ENCODE data around the gene MTMR10.
A peak's percentile ranks its signal among the peaks of the same experiment; 100 is the strongest.

Gene MTMR10, protein sequence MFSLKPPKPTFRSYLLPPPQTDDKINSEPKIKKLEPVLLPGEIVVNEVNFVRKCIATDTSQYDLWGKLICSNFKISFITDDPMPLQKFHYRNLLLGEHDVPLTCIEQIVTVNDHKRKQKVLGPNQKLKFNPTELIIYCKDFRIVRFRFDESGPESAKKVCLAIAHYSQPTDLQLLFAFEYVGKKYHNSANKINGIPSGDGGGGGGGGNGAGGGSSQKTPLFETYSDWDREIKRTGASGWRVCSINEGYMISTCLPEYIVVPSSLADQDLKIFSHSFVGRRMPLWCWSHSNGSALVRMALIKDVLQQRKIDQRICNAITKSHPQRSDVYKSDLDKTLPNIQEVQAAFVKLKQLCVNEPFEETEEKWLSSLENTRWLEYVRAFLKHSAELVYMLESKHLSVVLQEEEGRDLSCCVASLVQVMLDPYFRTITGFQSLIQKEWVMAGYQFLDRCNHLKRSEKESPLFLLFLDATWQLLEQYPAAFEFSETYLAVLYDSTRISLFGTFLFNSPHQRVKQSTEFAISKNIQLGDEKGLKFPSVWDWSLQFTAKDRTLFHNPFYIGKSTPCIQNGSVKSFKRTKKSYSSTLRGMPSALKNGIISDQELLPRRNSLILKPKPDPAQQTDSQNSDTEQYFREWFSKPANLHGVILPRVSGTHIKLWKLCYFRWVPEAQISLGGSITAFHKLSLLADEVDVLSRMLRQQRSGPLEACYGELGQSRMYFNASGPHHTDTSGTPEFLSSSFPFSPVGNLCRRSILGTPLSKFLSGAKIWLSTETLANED

DNA sequence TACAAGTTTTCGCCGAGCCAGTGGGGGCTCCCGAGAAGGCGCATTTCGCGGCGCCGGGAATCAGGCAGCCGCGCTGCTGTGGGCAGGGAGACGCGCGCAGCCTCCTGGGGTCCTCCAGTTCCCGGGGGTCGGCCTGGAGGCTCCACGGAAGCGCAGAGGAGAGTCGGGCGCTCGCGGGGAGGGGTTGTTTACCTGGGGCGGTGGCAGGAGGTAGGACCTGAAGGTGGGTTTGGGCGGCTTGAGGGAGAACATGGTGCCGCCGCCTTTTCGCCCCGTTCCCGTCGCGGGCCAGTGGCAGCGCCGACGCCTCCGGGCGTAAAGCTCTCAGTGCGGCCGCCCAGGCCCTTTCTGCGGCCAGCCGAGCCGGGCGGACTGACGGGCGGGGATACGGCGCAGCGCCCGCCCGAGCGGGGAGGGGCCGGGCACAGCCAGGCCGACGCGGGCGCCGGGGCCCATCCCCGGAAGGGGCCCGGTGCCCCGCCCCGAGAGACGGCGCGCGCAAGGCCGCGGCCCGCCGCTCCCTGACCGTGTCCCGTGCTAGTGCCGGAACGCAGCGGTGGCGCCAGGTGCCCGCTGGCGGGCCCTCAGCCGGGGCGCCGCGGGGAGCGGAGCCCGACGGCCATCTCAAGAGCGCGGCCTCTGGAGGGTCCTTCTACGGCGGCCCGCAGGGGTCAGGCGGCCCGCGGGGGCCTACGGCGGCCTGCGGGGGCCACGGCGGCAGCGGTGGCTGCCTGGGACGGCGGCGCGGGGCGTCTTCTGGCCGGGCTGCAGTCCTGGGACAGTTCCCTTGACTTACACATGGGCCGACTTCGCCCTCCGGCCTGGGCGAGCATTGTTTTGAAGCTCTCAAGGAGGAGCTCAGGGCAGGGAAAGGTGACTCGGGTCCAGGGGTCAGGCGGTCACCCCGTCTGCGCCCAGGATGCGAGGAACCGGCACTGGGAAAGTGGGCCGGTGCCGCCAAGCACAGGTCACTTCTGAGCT, at the start of gene MTMR10:
Gene MTMR10 (minus strand): TSS at position 374 of the 981 bp plus-strand sequence. CDS start 122 bp downstream, at position 252.
- DNase-seq: peak; percentile 80

DNA sequence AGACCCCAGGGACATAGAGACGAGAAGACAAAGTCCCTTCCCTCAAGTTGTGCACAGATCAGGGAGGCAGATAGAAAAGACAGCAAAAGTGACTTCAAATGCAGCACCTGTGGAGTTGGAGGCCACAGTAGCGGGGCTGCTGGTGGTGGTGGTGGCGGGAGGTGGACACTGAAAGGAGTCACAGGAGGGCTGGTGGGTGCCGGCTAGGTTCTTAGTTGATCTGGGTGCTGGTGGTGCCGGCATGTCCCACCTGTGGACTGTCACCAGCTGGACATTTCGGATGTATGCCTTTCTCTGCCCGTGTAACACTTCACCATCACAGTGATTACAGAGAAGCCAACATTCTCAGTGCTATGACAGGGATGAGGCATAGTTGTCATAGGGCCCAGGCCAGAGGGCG, 49.2 kb upstream of the MTMR10 start:
- DNase-seq (no peak), ATAC-seq (no peak)

More for the DNA sequence above, at the start of gene MTMR10:
- peak; percentile 97 for ATAC-seq

DNA sequence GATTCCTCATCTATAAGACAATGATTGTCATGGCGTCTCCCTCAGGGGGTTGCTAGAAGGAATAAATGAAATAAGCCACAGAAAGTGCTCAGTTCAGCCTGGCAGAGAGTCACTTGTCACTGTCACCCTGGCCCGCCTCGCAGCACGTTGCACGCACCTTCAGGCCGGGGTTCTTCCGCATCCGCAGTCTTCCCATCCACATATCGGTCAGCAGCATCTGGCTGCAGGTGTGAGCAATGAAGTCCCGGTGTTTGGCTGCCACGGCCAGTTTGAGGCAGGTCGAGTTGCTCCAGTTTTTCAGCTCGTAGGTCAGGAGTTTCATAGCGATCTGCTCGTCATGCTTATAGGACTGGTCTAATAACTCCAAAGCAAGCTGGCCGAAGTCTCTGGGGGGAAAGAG, 48.5 kb upstream of the MTMR10 start:
- ATAC-seq (no peak), DNase-seq (no peak)

DNA sequence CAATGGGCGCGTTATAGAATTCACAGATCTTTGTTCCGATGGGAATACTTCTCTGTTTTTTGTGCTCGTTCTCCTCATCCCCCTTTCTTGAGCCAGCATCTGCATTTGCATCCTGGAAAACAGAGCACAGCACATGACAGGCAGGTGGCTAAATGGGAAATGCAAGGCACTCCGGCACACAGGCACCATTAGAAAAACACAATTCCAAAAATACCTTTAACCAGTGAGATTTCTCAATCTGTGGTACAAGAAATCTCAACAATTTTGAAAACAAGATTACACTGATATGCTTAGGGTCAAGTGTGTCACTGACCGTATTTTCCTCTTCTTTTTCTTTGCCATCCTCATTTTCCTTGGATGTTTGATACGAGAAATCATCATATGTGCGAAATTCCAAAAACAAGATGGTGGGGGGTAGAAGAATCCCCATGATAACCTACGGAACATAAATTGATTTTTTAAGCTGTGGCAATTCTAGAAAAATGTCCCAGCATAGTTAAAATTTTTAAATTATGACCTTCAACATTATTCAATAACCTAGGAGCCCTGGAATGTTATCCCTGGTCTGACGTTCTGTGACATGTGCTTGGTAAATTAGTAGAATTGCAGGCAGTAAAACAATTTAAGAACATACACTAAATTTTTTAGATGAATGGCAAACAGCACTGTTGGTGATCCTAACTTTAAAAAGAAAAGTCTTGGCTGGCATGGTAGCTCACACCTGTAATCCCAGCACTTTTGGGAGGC, 46.5 kb upstream of the MTMR10 start:
- no peak for DNase-seq
- no peak for ATAC-seq

DNA sequence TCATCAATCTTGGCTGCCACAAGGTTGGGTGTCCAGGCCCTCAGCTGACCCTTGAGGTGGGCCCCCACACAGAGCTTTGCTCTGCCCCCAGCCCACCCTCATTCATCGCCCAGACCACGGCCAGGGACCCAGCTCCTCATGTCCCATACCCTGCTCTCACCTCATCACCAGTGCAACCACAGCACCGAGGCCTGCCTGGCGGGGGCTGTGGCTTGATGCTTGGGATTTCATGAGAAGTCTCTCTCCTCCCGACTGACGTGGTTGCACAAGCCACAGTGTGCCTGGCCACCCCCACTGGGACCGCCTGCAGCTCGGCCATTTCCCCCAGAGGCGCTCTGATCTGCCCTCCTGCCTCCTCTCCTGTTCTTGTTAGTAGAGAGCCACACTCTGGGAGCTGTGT, 45.4 kb upstream of the MTMR10 start:
- ATAC-seq: no peak
- DNase-seq: no peak

DNA sequence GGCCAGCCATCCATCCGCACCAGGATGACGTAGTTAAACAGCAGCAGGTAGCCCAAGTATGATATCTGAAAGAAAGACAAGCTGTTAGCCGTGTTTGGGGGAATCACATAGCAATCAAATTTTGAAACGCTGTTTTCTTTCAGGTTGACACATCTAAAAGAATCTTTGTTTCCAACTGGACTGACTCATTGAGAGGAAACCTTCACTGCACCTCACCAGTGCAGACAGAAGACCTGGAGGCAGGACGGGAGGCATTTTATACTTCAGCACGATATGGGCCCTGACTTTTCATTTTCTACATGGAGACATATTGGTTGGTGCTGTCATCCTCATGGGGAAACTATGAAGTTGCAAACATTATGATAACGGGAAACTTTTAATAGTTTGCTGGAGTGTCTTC, 44.2 kb upstream of the MTMR10 start:
- ATAC-seq (no peak), DNase-seq (no peak)

DNA sequence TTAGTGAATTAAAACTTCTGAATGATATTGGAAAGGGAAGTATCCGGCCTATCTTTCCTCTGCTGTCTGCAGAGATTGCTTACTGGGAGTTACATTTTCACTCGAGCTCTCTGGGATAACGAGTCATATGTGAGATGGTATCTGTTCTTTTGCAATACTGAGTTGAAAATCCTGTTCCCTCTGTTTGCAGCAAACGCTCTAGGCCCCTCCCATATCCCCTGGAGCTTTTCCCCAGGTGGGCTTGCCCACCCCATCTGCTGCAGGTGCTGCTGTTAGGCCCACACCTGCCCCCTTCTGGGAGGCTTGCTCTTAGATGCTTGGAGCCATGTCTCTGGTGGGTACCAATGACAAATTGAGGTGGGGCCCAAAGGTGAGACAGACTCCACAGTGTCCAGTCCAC, 42.7 kb upstream of the MTMR10 start:
- DNase-seq (no peak), ATAC-seq (no peak)

DNA sequence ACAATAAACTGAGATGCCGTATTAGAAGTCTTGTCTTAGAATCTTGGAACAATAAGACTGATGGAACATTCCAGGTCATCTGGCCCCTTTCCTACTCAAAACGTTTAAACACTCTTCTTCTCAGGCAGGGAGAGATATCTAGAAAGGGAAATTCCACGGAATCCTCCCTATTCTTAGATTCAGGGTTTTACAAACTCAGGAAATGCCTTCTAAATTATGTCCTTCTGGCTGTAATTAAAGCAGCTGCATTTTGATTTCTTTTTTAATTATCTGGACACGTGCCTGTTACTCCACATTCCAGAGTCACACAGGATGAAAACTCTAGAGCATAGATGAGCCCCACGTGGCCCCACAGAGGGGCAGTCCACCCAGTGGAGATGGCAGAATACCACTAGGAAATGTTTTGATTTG, 41.5 kb upstream of the MTMR10 start:
- DNase-seq (no peak), ATAC-seq (no peak)

DNA sequence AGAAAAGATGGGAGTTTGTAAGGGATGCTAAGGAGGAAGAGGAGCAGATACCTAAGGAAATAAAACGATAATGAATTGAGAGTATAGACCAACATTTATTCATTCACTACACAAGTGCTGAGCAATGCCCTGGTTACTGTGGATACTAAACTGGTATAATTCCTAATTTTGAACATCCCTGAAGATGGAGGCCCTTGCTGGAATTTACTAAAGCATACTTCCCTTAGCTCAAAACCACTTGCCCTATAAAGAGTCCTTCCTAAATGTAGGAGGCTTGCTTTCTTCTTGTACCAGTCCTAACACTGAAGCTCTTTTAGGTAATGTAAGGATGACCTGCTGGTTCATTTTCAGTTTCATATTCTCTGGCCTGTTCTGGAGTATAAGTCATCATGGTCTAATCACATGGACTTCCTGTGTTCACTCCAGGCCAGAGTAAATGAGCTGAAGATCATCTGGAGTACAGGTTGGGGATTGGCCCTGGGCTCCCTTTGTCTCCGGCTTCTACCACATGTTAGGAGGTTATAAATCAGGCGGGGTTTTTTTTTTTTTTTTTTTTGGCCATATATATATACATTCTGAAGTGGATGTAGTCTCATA, 40.1 kb upstream of the MTMR10 start:
- DNase-seq: no peak
- no peak for ATAC-seq

DNA sequence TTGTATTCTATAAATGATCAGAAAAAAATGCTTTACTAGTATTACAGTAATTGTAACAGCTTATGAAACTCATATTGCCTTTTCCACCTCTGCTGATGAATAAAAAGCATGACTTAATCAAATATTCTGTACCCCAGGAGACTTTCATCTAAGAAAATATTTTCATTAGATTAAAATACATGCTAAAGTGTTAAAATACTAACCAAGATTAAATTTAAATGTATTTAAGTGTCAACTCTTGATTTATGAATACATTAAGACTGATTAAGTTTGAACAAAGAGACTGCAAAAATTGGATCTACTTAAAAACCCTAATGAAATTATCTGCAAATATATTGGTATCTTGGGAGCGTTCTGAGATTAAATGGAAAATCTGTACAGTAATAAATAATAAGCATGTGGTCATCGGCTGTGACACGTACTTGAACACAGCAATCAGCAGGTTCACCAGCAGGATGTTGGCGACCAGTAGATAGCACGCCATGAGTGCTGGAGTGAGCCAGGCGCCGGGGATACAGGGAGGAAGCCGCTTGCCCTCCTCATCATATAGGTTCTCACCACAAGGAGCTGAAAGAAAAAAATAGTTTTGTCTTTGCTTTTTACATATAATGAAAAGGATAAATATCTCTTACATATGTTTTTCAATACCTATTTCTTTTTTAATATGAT, 36.6 kb upstream of the MTMR10 start:
- DNase-seq (no peak), ATAC-seq (no peak)

DNA sequence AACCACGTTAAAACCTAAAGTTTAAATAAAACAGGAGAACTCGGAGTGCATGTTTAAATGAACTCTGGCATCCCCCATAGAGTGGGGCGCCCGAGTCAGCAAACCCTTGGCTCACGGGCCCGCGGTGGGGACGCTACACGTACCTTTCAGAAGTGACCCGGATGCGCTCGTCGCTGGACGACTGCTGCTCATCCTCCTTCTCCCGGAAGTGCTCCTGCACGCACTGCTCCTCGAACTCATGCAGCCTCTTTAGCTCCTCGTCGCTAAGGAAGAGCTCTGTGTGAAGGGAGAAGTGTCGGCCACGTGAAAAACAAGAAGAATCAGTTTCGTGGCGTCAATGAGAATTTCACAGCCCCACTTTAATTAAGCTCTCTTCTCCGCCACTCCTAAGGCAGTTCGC, 34.6 kb upstream of the MTMR10 start:
- DNase-seq: no peak
- ATAC-seq: no peak

DNA sequence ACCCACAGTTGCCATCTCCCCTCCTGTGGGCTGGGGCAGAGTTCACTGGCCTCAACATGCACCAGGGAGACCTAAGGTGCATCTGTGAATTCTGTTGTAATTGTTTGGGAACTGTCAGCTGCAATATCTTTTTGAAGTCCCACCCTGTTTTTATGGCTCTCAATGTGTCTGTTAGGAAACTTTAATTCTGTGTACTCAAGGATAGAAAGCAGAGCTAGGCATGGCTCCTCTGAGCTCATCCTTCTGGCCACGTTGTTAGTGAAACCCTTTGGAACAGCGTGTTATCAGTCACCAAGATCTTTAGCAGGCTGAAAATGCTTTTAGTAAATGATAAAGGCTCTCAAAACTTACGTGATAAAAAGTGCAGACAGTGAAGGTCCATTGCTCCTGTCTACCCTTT, 33.6 kb upstream of the MTMR10 start:
- ATAC-seq (no peak), DNase-seq (no peak)

DNA sequence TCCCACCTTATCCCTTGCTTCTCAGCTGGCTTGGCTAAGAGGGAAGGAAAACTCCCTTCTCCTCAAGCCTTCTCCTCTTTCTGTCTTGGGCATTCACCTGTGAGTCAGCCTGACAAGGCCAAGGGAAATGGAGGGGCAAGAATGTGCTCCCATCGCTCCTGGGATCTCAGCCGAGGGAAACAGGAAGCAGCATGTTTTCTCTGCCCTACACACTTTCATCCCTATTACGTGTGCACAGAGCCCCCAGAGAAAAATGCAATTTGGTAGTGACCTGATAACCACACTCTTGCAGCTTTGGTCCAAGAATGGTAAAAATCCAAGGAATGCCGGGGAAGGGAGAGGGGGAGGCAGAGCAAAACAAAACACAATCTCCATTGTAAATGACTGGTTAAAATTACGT, 32.9 kb upstream of the MTMR10 start:
- no peak for ATAC-seq
- DNase-seq: no peak

DNA sequence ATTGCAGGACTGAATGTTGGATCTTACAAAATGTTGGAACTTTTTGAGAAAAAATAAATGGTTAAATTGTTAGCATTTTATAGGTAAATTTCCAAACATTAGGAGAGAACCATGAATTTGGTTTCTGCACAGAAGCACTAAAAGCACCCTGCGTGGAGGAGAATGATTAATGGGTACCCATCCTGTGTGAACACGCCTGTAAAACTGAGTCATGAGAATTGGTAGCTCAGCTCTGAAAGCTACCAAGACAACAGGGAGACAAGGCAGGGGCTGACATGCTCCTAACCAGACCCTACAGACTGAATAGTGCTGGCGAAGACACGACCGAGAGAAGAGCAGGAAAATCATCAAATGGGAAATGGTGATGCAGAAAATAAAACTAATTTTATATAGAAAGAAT, 32.4 kb upstream of the MTMR10 start:
- ATAC-seq (no peak), DNase-seq (no peak)

DNA sequence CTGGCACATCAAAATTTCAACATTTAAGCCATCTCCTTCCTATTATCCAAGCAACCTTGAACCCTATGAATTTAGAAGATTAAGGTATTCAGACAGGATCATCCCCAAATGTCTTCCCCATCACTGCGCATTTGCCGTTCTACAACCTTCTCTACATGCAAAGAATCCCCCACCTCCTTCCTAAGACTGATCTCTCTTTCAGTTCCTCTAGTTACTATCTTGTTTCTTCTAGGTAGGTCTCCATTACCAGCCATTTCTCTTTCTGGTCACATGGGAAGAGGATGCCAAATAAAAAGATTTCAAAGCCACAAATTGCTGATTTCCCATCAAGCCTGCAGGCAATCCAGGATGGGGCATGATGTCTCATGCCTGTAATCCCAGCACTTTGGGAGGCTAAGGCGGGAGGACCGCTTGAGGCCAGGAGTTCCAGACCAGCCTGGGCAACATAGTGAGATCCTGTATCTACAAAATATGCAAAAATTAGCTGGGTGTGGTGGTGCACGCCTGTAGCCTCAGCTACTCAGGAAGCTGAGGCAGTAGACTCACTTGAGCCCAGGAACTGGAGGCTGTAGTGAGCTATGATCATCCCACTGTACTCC, 29.7 kb upstream of the MTMR10 start:
- DNase-seq (no peak), ATAC-seq (no peak)

DNA sequence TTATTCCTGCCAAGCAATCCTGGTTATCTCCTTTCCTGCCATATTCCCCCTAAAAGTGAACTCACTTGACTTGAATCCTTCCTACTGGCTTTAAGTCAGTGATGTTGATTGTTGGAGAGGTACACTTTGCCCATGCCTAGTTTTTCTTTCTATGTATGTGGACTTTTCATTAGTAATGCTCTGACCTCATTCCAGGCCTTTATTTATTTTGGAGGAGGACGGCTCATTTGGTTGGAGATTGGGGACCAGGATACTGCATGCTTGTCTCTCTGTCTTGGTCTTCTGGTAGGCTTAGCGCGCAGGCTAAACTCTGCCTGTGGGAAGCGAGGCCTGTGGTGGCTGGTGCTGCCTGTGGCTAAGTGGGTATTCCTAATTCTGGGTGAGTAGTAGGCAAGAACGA, 29.1 kb upstream of the MTMR10 start:
- DNase-seq (no peak), ATAC-seq (no peak)

DNA sequence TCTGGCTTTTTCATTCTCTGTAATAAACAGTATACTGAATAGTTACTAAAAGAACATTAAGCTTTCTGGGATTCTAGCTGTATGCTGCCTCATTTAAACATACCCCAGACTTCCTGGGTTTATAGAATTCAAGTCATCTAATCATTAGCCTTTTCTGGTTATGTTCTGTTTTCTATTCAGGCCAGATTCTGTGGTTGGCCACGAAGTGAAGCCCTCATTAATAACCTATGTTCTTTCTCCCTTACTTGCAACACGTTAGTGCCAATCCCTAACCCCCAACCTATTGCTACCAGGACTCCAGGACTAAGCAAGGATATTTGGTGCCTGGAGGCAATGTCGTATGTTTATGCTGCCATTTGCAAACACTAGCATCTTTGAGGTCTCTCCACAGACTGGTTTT, 28.6 kb upstream of the MTMR10 start:
- DNase-seq: no peak
- no peak for ATAC-seq

DNA sequence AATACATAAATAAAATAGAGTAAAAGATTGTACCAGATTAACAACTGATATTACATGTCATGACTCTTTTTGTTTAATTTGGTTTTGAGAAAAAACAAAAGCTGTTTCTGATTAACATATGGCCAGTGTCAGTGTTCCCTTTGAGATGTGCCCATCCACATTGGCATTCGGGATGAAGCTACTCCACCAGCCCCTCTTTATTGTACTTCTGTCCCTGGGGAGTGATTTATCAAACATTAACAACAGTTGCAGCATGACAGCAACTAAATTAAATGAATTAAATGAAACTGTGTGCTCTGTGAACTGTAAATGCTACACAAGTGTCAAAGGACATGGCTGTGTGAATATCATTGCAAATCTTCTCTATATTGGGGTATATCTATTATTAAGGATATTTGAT, 25.9 kb upstream of the MTMR10 start:
- ATAC-seq: no peak
- no peak for DNase-seq

DNA sequence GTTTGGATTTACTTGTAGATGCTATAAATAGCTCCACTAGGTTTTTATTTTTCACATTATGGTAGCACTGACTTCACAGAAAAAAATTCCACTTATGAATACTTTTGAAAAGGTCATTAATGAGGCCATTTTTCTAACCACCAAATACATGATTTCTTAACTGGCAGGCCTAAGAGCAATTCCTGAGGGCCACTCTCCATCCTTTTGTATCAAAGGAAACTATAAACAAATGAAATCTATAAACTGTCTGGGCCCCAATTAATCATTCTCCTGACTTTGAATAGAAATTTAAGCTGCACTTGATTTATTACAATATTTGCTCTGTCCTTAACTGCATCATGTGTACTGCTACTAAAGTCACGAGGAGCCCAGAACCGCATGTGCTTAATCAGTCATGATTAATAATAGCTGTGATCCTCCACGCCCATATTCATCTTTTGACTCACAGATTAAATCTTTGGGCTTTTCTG, 25.1 kb upstream of the MTMR10 start:
- ATAC-seq: no peak
- no peak for DNase-seq

DNA sequence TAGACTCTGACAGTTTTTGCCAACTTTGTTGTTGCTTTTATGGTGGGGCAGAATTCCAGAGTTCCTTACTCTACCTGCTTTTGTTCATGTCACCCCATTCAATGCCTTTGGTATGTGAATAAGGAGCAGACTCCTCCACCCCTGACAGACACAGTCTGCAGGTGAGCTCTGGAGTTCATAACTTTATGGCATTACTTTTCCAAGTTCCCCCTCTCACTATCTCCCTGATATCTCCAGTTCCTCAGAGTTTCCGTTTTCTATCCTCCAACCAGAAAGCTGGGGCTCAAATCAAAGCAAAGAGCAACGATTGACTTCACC, 23.1 kb upstream of the MTMR10 start:
- no peak for ATAC-seq

More for the DNA sequence above, 23.1 kb upstream of the MTMR10 start:
- no peak for DNase-seq

Data from stimulated activated naive CD8-positive, alpha-beta T cell treated with anti-CD3 and anti-CD28 coated beads, Interleukin-15, Interleukin-2, amounts not matched to agents 100 U/mL and 50 U/mL, for 24 hours (primary cell).